Glomerular visceral epithelial cell (primary cell): ENCODE measurements around the gene DEFB121.
"Not testable (repeated sequence)": the region's sequence is repeated elsewhere in the genome, so short reads cannot be mapped to it uniquely, and the experiment has no call there.

Experiments used
- DNase-seq: peaks from one replicate; pipeline ENCODE4 v3.0.0-alpha.2; 2016; ENCODE audit errors: extremely low spot score

The DEFB121 gene

GRCh38 chr20:31406115-31406514 lies at the start of gene DEFB121:
DEFB121 (minus strand) TSS chr20:31406215; CDS start chr20:31406152, 63 bp downstream.
- no peak for DNase-seq

GRCh38 chr20:31454361-31454760 lies 48.3 kb upstream of the DEFB121 start:
- DNase-seq, result no peak

- no peak for DNase-seq
Observed at GRCh38 chr20:31452575-31452974, 46.6 kb upstream of the DEFB121 start.

GRCh38 chr20:31449511-31450414 lies 43.7 kb upstream of the DEFB121 start:
- no peak for DNase-seq

GRCh38 chr20:31446084-31446819 lies 40.2 kb upstream of the DEFB121 start:
- DNase-seq, result no peak

- no peak for DNase-seq
Observed at GRCh38 chr20:31440012-31440659, 34.1 kb upstream of the DEFB121 start, which contains the start of gene DEFB123. DEFB123 (plus strand) TSS chr20:31440632; CDS start chr20:31440699, 67 bp downstream.

- DNase-seq, result no peak
Observed at GRCh38 chr20:31430568-31431115, 24.6 kb upstream of the DEFB121 start.

- DNase-seq, result not testable (repeated sequence)
Observed at GRCh38 chr20:31427576-31427975, 21.6 kb upstream of the DEFB121 start.

GRCh38 chr20:31426891-31427551 lies 21.0 kb upstream of the DEFB121 start:
- not testable (repeated sequence) for DNase-seq

GRCh38 chr20:31425797-31426196 lies 19.8 kb upstream of the DEFB121 start:
- no peak for DNase-seq

- DNase-seq, result no peak
Observed at GRCh38 chr20:31418307-31418706, 12.3 kb upstream of the DEFB121 start.

GRCh38 chr20:31415653-31416052 lies 9.6 kb upstream of the DEFB121 start:
- DNase-seq, result no peak

GRCh38 chr20:31414381-31414780 lies 8.4 kb upstream of the DEFB121 start:
- DNase-seq, result no peak

GRCh38 chr20:31410011-31410410 lies 4.0 kb upstream of the DEFB121 start:
- DNase-seq, result no peak

- DNase-seq, result no peak
Observed at GRCh38 chr20:31403886-31404285, 2.1 kb downstream of the DEFB121 start.

GRCh38 chr20:31394900-31395299 lies 11.1 kb downstream of the DEFB121 start:
- DNase-seq, result no peak

GRCh38 chr20:31392836-31393235 lies 13.2 kb downstream of the DEFB121 start:
- no peak for DNase-seq

GRCh38 chr20:31390490-31390889 lies 15.5 kb downstream of the DEFB121 start, which contains the start of gene DEFB119:
DEFB119 (minus strand) TSS chr20:31390590; CDS start chr20:31390483, 107 bp downstream.
- DNase-seq, result no peak

- no peak for DNase-seq
Observed at GRCh38 chr20:31374346-31374745, 31.7 kb downstream of the DEFB121 start.

- DNase-seq, result no peak
Observed at GRCh38 chr20:31368301-31368700, 37.7 kb downstream of the DEFB121 start, which contains the start of gene DEFB118. DEFB118 (plus strand) TSS chr20:31368601; CDS start chr20:31368651, 50 bp downstream.

- DNase-seq, result not testable (repeated sequence)
Observed at GRCh38 chr20:31364272-31364671, 41.7 kb downstream of the DEFB121 start.
